ENCODE measurements around the gene PNPLA5.
A peak's percentile ranks its signal among the peaks of the same experiment; 100 is the strongest.

Gene PNPLA5

DNA sequence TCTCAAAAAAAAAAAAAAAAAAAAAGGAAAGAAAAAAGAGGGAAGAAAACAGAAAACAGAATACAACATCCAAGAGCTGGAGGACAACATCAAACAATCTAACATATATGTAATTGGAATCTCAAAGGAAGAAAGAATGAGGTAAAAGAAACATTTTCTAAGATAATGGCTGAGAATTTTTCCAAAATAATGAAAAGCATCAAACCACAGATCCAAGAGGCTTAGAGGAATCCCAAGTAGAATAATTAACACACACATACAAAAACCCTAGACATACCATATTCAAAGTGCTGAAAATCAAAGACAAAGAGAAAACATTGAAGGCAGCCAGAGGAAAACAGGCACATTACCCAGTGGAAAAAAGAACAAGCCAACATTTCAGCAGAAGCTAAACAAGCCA is 34.4 kb downstream of the PNPLA5 start:
- H3K4me3 Mint-ChIP-seq = no peak overlapping the region
- peaks cover 74% of the 10 kb centered on the region for H3K27me3 Mint-ChIP-seq
- H3K27ac Mint-ChIP-seq = no peak overlapping the region
- H3K4me1 Mint-ChIP-seq = no peaks in the 10 kb centered on the region
- H3K9me3 Mint-ChIP-seq = peaks cover 7% of the 10 kb centered on the region
- ATAC-seq = no peak
- H3K36me3 Mint-ChIP-seq = no peaks in the 10 kb centered on the region

- Mint-ChIP-seq H3K36me3 (no peaks in the 10 kb centered on the region), H3K9me3 (peaks cover 7% of the 10 kb centered on the region), H3K4me3 (no peak overlapping the region), H3K27me3 (peaks cover 79% of the 10 kb centered on the region), H3K27ac (no peak overlapping the region), H3K4me1 (no peaks in the 10 kb centered on the region)
- no peak for ATAC-seq
Observed at GRCh38 chr22:43855431-43855830, 36.4 kb downstream of the PNPLA5 start.

DNA sequence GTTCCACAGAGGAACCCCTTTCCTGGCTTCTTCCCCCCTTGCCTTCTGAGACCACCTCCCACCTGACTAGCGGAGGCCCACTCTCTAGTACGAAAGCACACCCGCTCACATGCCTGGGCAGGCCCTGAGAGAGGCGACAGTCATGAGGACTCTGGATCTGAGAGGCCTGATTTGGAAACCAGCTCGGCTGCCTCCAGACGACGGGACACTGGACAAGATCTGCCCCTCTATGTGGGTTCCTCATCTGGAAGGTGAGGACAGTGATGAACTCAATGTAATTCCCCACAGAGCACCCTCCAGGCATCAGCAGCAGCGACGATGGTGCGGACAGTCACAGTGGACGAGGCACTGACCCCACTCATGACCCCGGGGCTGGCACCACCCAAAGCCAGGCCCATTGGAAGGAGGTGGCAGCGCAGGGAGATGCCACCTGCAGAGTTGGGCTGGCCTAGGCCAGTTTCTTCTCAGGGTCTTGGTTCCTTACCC is 37.0 kb downstream of the PNPLA5 start:
- no peak for ATAC-seq
- H3K27me3 Mint-ChIP-seq = peaks cover 76% of the 10 kb centered on the region
- no peak overlapping the region for H3K4me3 Mint-ChIP-seq
- H3K4me1 Mint-ChIP-seq = no peaks in the 10 kb centered on the region
- H3K36me3 Mint-ChIP-seq = no peaks in the 10 kb centered on the region
- peaks cover 7% of the 10 kb centered on the region for H3K9me3 Mint-ChIP-seq
- H3K27ac Mint-ChIP-seq = no peak overlapping the region

- peaks cover 70% of the 10 kb centered on the region for H3K27me3 Mint-ChIP-seq
- no peak for ATAC-seq
- H3K27ac Mint-ChIP-seq = no peak overlapping the region
- H3K4me1 Mint-ChIP-seq = no peaks in the 10 kb centered on the region
- H3K9me3 Mint-ChIP-seq = peaks cover 7% of the 10 kb centered on the region
- H3K4me3 Mint-ChIP-seq = no peak overlapping the region
- H3K36me3 Mint-ChIP-seq = no peaks in the 10 kb centered on the region
Observed at GRCh38 chr22:43854121-43854785, 37.6 kb downstream of the PNPLA5 start.

GRCh38 chr22:43853328-43853931 is 38.4 kb downstream of the PNPLA5 start:
- Mint-ChIP-seq H3K9me3 (peaks cover 7% of the 10 kb centered on the region), H3K4me3 (no peak overlapping the region), H3K27ac (no peak overlapping the region), H3K36me3 (no peaks in the 10 kb centered on the region), H3K27me3 (peaks cover 62% of the 10 kb centered on the region), H3K4me1 (no peaks in the 10 kb centered on the region)
- ATAC-seq = no peak

DNA sequence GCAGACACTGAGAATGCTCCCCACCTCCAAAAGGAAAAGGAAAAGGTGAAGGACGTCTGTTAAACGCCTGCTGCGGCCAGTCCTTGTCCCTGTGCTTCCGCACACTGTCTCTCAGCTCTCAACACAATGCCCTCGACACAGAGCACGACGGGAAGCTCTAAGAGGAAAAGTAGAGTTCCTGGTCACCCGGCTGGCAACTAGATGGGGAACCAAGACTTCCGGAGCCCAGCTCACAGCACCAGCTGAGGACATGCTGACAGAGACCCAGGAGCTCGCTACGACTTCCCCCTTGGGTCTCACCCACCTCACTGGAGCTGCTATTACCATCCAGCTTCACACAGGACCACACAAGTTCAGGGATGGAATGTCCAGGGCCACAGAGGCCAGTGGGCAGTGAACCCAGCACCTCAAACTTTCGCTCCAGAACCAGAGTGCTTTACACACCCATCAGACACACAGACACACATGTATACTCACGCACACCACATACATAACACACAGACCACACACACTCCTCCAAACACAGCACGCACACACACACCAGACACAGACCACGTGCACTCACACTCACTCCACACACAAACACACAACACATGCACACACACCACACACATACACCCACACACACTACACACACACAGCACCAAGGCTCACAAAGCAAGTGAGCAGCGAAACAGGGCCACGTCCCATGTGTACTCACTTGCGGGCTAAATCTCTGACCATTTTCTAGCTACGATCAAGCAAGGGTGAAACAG is 39.1 kb downstream of the PNPLA5 start:
- peaks cover 7% of the 10 kb centered on the region for H3K9me3 Mint-ChIP-seq
- no peaks in the 10 kb centered on the region for H3K36me3 Mint-ChIP-seq
- ATAC-seq = peak; percentile 4
- peaks cover 58% of the 10 kb centered on the region for H3K27me3 Mint-ChIP-seq
- H3K4me1 Mint-ChIP-seq = no peaks in the 10 kb centered on the region
- no peak overlapping the region for H3K27ac Mint-ChIP-seq
- H3K4me3 Mint-ChIP-seq = no peak overlapping the region

GRCh38 chr22:43851979-43852307 is 39.9 kb downstream of the PNPLA5 start:
- Mint-ChIP-seq H3K27me3 (peaks cover 52% of the 10 kb centered on the region), H3K4me1 (no peaks in the 10 kb centered on the region), H3K9me3 (peaks cover 5% of the 10 kb centered on the region), H3K36me3 (no peaks in the 10 kb centered on the region), H3K27ac (no peak overlapping the region), H3K4me3 (no peak overlapping the region)
- no peak for ATAC-seq

- Mint-ChIP-seq H3K4me3 (no peak overlapping the region), H3K36me3 (no peaks in the 10 kb centered on the region), H3K27ac (no peak overlapping the region), H3K27me3 (peaks cover 54% of the 10 kb centered on the region), H3K4me1 (no peaks in the 10 kb centered on the region), H3K9me3 (peaks cover 1% of the 10 kb centered on the region)
- ATAC-seq = no peak
Observed at GRCh38 chr22:43851058-43851978, 40.5 kb downstream of the PNPLA5 start.

- no peaks in the 10 kb centered on the region for H3K4me1 Mint-ChIP-seq
- H3K27me3 Mint-ChIP-seq = peaks cover 57% of the 10 kb centered on the region
- no peak overlapping the region for H3K27ac Mint-ChIP-seq
- no peak for ATAC-seq
- no peaks in the 10 kb centered on the region for H3K9me3 Mint-ChIP-seq
- H3K4me3 Mint-ChIP-seq = no peak overlapping the region
- H3K36me3 Mint-ChIP-seq = no peaks in the 10 kb centered on the region
Observed at GRCh38 chr22:43850529-43850928, 41.3 kb downstream of the PNPLA5 start.

GRCh38 chr22:43849731-43850130 is 42.1 kb downstream of the PNPLA5 start:
- Mint-ChIP-seq H3K27me3 (peaks cover 61% of the 10 kb centered on the region), H3K36me3 (no peaks in the 10 kb centered on the region), H3K9me3 (no peaks in the 10 kb centered on the region), H3K4me1 (no peaks in the 10 kb centered on the region), H3K4me3 (no peak overlapping the region), H3K27ac (no peak overlapping the region)
- ATAC-seq = no peak

DNA sequence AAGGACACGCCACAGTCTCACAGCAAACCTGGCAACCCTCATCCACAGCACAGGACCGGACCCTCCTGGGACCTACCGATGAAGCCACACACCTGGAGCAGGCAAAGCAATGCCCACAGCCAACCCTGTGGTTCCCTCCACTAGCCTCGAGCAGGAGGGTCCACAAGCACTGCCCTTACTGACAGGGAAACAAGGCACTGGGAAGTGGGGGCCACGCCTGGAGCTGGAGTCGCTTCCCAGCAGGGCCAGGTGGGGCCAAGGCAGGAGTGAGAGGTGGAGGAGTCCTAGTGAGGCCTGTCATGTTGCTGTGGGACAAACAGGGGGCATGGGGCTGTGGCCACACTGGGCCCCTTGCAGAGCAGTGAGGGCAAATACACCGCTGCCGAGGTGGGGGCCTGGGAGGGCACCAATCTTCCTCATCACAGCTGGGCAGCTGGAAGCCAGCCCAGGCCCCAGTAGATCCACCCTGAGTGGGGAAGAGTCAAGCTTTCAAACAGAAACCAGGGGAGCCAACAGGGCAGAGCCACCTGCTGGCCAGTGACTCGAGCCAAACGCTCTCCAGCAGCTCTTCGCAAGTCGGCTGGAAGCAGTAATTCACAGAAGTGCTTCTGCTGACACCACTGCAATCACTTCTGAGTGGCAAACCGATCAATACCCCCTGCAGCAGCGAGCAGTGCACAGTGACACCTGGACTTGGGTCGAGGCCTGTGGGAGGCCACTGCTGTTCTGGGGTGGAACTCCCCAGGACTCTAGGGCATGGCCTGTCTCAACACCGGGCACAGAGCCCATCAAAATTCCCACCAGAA is 43.2 kb downstream of the PNPLA5 start:
- Mint-ChIP-seq H3K9me3 (no peaks in the 10 kb centered on the region), H3K27ac (no peak overlapping the region), H3K27me3 (peaks cover 57% of the 10 kb centered on the region), H3K4me1 (no peaks in the 10 kb centered on the region), H3K36me3 (no peaks in the 10 kb centered on the region), H3K4me3 (no peak overlapping the region)
- no peak for ATAC-seq

DNA sequence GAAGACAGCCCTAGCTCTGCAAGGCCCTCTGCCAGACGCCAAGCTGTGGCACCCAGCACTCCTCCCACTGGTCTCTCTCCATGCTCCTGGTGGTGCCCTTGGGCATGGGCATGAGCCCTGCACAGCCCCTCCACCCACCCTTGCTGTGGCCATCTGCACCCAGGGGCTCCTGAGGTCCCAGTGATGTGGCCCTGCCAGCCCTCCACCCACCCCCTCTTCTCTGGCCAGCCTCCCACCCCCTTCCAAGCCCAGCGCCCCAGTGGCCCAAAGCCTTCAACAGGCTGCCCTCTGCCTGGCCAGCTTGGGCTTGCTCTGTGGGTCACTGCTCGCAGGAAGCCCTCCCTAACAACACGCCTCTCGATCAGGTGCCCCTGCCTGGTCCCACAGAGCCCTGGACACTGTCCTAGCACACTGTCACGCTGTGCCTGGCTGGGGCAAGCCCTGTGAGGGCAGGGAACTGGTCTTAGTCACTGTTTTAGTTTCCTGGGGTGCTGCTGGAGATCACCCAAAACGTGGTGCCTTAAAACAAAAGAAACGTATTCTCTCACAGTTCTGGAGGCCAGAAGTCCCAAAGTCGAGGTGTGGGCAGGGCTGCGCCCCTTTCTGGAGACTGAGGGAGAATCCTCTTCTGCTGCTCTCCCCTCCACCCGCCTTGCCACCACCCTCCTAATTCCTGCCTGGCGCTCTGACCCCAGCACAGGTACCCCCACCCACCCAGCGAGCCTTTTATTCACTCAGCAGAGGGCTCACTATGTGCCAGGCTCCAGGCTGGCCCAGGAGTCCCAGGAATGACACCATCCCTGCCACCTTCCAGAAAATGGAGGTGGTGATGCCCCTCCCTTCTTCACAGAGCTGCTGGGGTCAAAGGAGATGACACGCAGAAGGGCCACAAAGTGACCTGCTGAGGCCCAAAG is 44.2 kb downstream of the PNPLA5 start:
- H3K9me3 Mint-ChIP-seq = no peaks in the 10 kb centered on the region
- no peak overlapping the region for H3K4me3 Mint-ChIP-seq
- no peaks in the 10 kb centered on the region for H3K36me3 Mint-ChIP-seq
- H3K4me1 Mint-ChIP-seq = no peaks in the 10 kb centered on the region
- no peak for ATAC-seq
- H3K27ac Mint-ChIP-seq = no peak overlapping the region
- peaks cover 47% of the 10 kb centered on the region for H3K27me3 Mint-ChIP-seq

DNA sequence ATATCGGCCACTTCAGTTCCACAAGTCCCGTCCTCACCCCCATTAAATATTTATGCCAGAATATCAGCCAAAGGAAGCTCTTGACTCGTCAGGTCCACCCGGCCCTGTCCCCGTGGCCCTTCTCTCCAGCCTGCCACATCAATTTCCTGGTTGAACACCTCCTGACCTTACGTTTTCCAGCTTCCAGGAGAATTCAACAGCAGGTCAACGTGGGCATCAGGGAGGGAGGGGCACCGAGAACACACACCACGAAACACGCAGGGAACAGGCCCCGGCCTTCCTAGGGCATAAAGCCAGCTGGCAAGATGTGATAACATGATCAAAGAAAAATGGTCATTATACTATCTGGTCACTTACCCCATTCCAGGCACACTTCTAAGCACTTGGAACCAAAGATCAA is 44.8 kb downstream of the PNPLA5 start:
- H3K36me3 Mint-ChIP-seq = no peaks in the 10 kb centered on the region
- no peaks in the 10 kb centered on the region for H3K9me3 Mint-ChIP-seq
- H3K27ac Mint-ChIP-seq = no peak overlapping the region
- H3K4me3 Mint-ChIP-seq = no peak overlapping the region
- H3K27me3 Mint-ChIP-seq = peaks cover 42% of the 10 kb centered on the region
- ATAC-seq = no peak
- H3K4me1 Mint-ChIP-seq = no peaks in the 10 kb centered on the region

- peaks cover 32% of the 10 kb centered on the region for H3K27me3 Mint-ChIP-seq
- no peaks in the 10 kb centered on the region for H3K9me3 Mint-ChIP-seq
- H3K36me3 Mint-ChIP-seq = no peaks in the 10 kb centered on the region
- no peak overlapping the region for H3K27ac Mint-ChIP-seq
- no peaks in the 10 kb centered on the region for H3K4me1 Mint-ChIP-seq
- H3K4me3 Mint-ChIP-seq = no peak overlapping the region
- ATAC-seq = no peak
Observed at GRCh38 chr22:43845981-43846380, 45.8 kb downstream of the PNPLA5 start.
